ENCODE data around the gene SLFN13. TPM values are rescaled to one million over a fixed set of nuclear protein-coding genes. Genes with fewer than 3 reads are reported as not detected.

Gene SLFN13
- total RNA-seq, 1 experiment from 2014 or later, result 10.1 TPM

- peaks cover 0 to 3% of the 10 kb centered on the region in 2 experiments; a peak in 1 of 5 replicates for H3K9me3 Mint-ChIP-seq
- Histone ChIP-seq H3K9ac (ENCODE audit: extremely low read depth, insufficient read length, low read length) (peak within 1 kb of the TSS; percentile 87), H3K27ac (ENCODE audit: insufficient read length, low read depth, low read length) (peak within 1 kb of the TSS; percentile 62), H3K27me3 (ENCODE audit: insufficient read depth, low read length) (peaks cover 5% of the 10 kb centered on the region; the same call in 1 of the 2 replicates), H2BK12ac (ENCODE audit: insufficient read length, low read depth, low read length) (no peak within 1 kb of the TSS), H2BK15ac (ENCODE audit: low read depth, low read length) (no peak within 1 kb of the TSS), H3K79me2 (ENCODE audit: insufficient read depth, low read length) (peaks cover 9% of the 10 kb centered on the region; the same call in 1 of the 2 replicates), H3K79me1 (ENCODE audit: insufficient read depth, low read depth, low read length, poor library complexity, severe bottlenecking) (peaks cover 3% of the 10 kb centered on the region), H2BK20ac (ENCODE audit: low read depth, low read length, poor library complexity, severe bottlenecking) (no peak within 1 kb of the TSS), H2BK5ac (ENCODE audit: insufficient read length, low read length) (no peak within 1 kb of the TSS), H2BK120ac (ENCODE audit: low read depth, low read length, poor library complexity, severe bottlenecking) (peak within 1 kb of the TSS; percentile 89), H3K9me3 (ENCODE audit: control insufficient read depth, low read depth, low read length) (no peaks in the 10 kb centered on the region), H3K23me2 (ENCODE audit: insufficient read length, low read depth, low read length, poor library complexity, severe bottlenecking) (peaks cover 20% of the 10 kb centered on the region), H3K4me2 (ENCODE audit: insufficient read depth, insufficient read length, low read length) (peak within 1 kb of the TSS; percentile 90), H3K56ac (ENCODE audit: insufficient read length, low read depth, low read length) (no peak within 1 kb of the TSS), H4K8ac (replicated peaks; ENCODE audit: insufficient read length, low read depth, low read length) (no peak within 1 kb of the TSS), H3K23ac (ENCODE audit: insufficient read length, low read depth, low read length) (no peak within 1 kb of the TSS), H3K4me1 (ENCODE audit: insufficient read depth, low read length) (peaks cover 14% of the 10 kb centered on the region), H3K18ac (ENCODE audit: insufficient read length, low read depth, low read length) (peak within 1 kb of the TSS; percentile 73), H2AK5ac (ENCODE audit: insufficient read length, low read length) (peak within 1 kb of the TSS; percentile 44), H4K5ac (ENCODE audit: insufficient read length, low read depth, low read length) (no peak within 1 kb of the TSS), H2AFZ (ENCODE audit: low read length) (peak within 1 kb of the TSS; percentile 72), H4K91ac (ENCODE audit: insufficient read length, low read depth, low read length) (no peak within 1 kb of the TSS), H4K20me1 (ENCODE audit: control insufficient read depth, insufficient read depth, insufficient read length) (no peaks in the 10 kb centered on the region), H3K14ac (ENCODE audit: insufficient read depth, low read length) (peak within 1 kb of the TSS; percentile 91), H3T11ph (ENCODE audit: low read length) (no peak within 1 kb of the TSS), H3K4ac (ENCODE audit: low read depth, low read length) (no peak within 1 kb of the TSS; the same call in 1 of the 2 replicates)
- peaks cover 71 to 76% of the 10 kb centered on the region in 2 experiments for H3K4me1 Mint-ChIP-seq
- H3K27ac Mint-ChIP-seq, result peak within 1 kb of the TSS; percentile 95 to 98 (median 98)
- H3K27me3 Mint-ChIP-seq (ENCODE audit: low read depth), result peaks cover 39% of the 10 kb centered on the region
- TF ChIP-seq CTCF (conservative IDR thresholded peaks at IDR 0.05), result no peak
- peaks cover 2 to 4% (median 2%) of the 10 kb centered on the region in 3 experiments; a peak in 4 of 7 replicates for H3K36me3 Mint-ChIP-seq (ENCODE audit: insufficient read depth in 1 of 3, low read depth in 3 of 3)
- H3K4me3 Mint-ChIP-seq, result peak within 1 kb of the TSS; percentile 74 to 78
- WGBS (ENCODE audit: extremely low coverage, insufficient read length, low lambda C conversion rate), result no CpG with 5 or more reads among the region's 22 CpGs
- DNase-seq, result peak; percentile 64
Observed at GRCh38 chr17:35432176-35433074, 16.1 kb downstream of the SLFN13 start, which contains the start of gene SLFN12. TSS of gene SLFN12 (minus strand) at chr17:35432500. CDS start at chr17:35423028, 9,472 bp downstream.

All from H9 (cell line).